Measurements from ENCODE around the gene NPAS3.

NPAS3 gene

DNA sequence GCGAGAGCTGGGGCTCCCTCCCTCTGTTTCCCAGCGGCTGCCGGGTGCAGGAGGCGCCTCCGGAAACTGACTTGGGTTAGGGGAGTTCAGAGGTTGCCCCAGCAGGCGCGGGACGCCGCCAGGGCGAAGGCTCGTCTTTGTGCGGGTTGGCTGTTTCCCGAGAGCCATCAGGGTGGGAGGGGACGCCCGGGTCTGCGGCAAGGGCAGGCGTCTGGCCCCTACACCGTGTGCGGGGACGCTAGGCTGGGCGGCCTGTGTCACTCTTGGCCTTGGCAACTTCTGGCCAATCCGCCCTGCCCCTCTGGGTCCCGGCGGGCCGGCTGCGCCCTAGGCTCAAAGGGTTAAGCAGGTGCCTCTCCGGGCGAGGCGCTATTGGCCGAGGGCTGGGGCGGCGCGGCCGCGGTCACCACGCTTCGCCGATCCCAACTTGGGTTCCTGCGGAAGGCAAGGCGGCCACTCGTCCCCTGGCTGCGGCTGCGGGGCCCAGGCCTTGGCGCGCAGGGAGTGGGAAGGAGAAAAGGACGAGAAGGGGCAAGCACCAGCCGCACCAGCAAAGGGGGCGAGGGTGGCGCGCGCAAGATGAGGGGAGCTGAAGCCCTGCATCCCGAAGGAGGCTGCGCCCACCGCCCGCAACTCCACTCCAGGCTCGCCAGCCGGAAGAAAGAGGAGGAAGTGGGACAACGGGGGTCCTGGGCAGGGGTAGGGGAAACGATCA lies 5.6 kb upstream of the NPAS3 start:
- peak; percentile 18 for DNase-seq (ENCODE audit: low spot score)
- TF ChIP-seq, protein P1, sequence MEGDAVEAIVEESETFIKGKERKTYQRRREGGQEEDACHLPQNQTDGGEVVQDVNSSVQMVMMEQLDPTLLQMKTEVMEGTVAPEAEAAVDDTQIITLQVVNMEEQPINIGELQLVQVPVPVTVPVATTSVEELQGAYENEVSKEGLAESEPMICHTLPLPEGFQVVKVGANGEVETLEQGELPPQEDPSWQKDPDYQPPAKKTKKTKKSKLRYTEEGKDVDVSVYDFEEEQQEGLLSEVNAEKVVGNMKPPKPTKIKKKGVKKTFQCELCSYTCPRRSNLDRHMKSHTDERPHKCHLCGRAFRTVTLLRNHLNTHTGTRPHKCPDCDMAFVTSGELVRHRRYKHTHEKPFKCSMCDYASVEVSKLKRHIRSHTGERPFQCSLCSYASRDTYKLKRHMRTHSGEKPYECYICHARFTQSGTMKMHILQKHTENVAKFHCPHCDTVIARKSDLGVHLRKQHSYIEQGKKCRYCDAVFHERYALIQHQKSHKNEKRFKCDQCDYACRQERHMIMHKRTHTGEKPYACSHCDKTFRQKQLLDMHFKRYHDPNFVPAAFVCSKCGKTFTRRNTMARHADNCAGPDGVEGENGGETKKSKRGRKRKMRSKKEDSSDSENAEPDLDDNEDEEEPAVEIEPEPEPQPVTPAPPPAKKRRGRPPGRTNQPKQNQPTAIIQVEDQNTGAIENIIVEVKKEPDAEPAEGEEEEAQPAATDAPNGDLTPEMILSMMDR (IDR thresholded peaks at IDR 0.05; ENCODE audit: extremely low read depth, missing control alignments) = no peak

DNA sequence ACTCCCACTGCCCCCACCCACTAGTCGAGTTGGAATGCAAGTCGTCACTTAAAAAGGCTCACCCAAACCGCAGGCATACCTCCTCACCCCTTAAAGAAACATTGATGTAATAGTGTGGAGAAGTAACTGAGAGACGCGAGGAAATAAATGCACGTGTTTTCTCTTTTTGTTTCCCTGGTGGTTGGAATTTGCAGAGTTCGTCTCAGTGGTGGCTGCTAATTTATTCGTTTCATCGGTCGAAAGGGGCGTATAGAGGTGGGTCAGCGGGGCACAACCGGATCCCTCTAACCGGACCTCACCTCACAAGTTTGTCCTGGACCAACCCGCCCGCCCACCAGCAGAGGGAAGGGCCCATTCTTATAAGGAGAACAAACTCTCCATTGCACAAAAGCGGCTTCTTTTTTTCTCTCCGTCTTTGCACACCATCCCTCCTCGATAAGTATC lies 5.0 kb upstream of the NPAS3 start:
- TF ChIP-seq, protein P1 (IDR thresholded peaks at IDR 0.05; ENCODE audit: extremely low read depth, missing control alignments) = no peak
- peak; percentile 18 for DNase-seq (ENCODE audit: low spot score)

DNA sequence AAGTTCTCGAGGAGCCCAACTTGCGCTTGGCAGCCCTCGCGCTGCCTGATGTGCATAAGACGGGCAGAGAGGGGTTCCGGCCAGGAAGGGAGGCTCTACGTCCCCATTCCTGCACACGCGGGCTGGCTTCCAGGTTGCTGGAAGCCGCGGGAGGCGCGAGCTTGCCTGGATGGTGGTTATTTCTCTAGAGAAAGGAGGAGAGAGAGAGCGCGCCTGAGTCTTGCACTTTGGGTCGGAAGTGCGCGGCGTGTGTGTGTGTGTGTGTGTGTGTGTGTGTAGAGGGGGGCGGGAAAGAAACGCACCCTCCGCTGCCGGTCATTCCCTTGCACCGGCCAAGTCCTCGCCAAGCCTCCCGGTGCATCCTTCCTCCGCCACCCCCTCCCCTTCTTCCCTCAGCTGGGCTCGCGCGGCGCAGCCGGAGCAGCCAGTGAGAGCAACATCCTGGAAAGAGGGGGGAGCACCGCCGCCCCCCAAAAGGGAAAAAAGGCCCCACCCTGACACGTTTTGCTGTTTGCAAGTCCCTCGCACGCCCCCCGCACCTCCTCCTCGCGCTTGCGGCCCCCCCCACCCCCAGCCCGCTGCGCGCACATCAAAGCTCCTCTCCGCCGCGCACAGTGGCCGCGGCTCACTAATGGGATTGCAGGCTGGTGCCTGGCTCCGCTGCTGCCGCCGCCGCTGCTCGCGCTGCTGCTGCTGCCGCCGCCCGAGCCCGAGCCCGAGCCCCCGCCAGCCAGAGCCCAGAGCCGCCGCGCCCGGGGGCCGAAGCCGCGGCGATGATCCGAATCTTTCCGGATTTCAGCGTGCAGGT lies 4.4 kb upstream of the NPAS3 start:
- peak; percentile 34 for DNase-seq (ENCODE audit: low spot score)
- TF ChIP-seq, protein P1 (IDR thresholded peaks at IDR 0.05; ENCODE audit: extremely low read depth, missing control alignments) = no peak

DNA sequence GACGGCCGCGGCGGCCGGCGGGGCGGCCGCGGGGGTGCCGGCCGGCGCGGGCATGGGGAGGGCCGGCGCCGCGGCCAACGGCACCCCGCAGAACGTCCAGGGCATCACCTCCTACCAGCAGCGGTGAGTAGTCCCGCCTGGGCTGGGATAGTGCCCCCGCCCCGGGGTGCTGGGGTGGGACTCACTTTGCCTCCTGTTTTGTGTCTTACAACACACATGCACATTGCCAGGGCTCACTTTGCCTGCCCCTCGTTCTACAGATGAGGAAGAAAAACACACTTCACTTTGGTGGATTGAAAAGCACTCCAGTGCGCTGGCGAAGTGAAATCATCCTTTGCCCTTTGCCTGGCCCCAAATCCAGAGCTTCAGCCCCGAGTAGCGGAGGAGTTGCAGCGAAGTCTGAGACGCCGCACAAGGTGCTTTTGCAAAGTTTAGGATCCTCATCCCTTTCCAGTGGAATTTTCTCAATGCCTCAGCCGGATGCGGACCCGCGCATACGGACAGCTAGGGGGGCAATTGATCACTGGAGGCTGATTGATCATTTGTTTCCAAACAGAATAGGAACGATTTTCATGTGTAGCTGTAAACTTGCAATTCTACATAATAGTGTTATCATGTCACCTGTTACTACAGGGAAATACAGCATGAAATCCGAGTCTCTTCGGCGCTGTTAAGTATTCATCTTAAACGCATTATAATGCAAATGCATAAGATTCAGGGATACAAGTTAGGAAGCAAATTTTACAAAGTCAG lies 3.6 kb upstream of the NPAS3 start:
- DNase-seq (ENCODE audit: low spot score) = peak; percentile 34

DNA sequence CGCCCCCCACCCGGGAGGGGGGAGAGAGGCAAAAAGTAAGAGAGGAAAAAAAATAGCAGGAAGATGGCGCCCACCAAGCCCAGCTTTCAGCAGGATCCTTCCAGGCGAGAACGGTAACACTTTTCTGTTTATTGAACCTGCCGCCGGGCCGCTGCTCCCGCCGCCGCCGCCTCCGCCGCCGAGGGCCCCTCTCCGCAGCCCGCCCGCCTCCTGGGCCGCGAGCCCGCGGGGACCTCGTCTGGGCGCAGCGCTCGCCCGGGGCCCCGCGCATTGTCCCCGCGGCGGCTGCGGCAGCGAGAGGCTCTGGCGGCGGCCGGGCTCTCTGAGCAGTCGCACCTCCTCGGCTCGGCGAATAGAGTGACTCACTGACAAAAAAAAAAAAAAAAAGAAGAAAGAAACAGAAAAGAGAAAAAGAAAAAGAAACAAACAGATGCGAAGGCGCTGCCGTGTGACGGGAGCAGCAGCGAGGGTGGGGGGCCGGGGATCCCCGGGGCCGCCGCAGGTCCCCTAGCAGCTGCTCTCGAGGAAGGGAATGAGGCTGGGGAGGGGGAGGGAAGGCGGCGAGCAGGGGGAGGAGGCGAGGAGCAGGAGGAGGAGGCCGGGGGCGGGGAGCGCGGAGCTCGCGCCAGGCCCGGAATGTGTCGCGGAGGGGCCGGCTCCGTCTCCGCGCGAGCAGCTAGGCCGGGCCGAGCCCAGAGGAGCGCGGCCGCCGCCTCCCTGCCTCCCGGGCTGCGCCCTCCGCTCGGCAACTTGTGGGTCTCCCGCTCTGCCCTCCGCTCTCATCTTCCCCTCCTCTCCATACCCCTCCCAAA lies 781 bp downstream of the NPAS3 start:
- DNase-seq (ENCODE audit: low spot score) = peak; percentile 59
- TF ChIP-seq, protein P1 (IDR thresholded peaks at IDR 0.05; ENCODE audit: extremely low read depth, missing control alignments) = no peak

More for the DNA sequence above, 3.6 kb upstream of the NPAS3 start:
- TF ChIP-seq, protein P1 (IDR thresholded peaks at IDR 0.05; ENCODE audit: extremely low read depth, missing control alignments) = no peak

DNA sequence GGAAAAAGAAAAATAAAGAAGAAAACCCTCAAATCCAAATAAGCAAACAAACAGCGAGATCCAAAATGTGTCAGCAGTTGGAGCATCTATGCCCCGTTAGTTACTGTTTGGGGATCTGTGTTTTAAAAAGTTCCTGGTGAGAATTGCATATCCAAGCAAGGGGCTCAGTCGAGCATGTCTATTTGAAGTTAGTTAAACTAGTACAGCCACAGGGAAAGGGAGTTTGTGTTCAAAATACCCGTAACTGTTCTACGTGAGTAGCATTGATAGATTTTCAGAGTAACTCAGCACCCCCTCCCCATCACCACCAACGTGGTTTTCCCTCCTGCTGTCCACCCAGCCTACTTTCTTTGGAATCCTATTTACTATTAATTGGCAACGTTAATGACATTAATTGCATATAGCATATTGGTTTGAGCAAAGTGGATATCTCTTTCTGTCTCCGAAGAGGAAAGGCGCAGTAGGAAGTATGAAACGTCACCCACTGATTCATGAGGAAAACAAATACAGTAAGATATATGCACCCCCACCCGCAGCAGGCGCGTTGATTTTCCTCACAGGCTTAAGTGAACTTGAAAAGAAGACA lies 1.5 kb downstream of the NPAS3 start:
- TF ChIP-seq, protein P1 (IDR thresholded peaks at IDR 0.05; ENCODE audit: extremely low read depth, missing control alignments) = no peak
- no peak for DNase-seq (ENCODE audit: low spot score)

All from GM20000 (cell line).